Measurements from ENCODE around the gene TRAPPC2B. TPM values are rescaled to one million over a fixed set of nuclear protein-coding genes. Genes with fewer than 3 reads are reported as not detected.
A peak's percentile ranks its signal among the peaks of the same experiment; 100 is the strongest.

The TRAPPC2B gene
- total and polyA plus RNA-seq, 2 of the 13 experiments (the other 11 are each of a cell fraction or from before 2014, with no cell fraction given) = 13.3 to 17.7 TPM

GRCh38 chr19:57320180-57321084 is 42.9 kb upstream of the TRAPPC2B start, which contains the start of gene ZNF543 (continued):
- TF ChIP-seq BRCA1 (CRISPR knock-in tag; IDR thresholded peaks at IDR 0.05) (no peak), REL (CRISPR knock-in tag; conservative IDR thresholded peaks at IDR 0.05) (no peak), NR3C1 (CRISPR knock-in tag; IDR thresholded peaks at IDR 0.05) (no peak), FOXA3 (CRISPR knock-in tag; IDR thresholded peaks at IDR 0.05) (no peak), STAT6 (CRISPR knock-in tag; IDR thresholded peaks at IDR 0.05; ENCODE audit: borderline replicate concordance) (no peak; the same call in 1 of the 2 replicates), PHB2 (IDR thresholded peaks at IDR 0.05; ENCODE audit: partially characterized antibody) (no peak), ISX (CRISPR knock-in tag; conservative IDR thresholded peaks at IDR 0.05) (no peak), DNMT3B (CRISPR knock-in tag; conservative IDR thresholded peaks at IDR 0.05) (no peak), SNAI1 (CRISPR knock-in tag; IDR thresholded peaks at IDR 0.05; ENCODE audit: borderline replicate concordance) (no peak), ZNF367 (CRISPR knock-in tag; IDR thresholded peaks at IDR 0.05; ENCODE audit: borderline replicate concordance) (no peak), MXD4 (CRISPR knock-in tag; IDR thresholded peaks at IDR 0.05) (peak; percentile 60; the same call in 1 of the 2 replicates), ZFP41 (CRISPR knock-in tag; IDR thresholded peaks at IDR 0.05; ENCODE audit: borderline replicate concordance) (no peak), AHR (CRISPR knock-in tag; IDR thresholded peaks at IDR 0.05) (no peak), U2AF2 (IDR thresholded peaks at IDR 0.05; ENCODE audit: low read depth, low read length) (no peak), ZKSCAN8 (CRISPR knock-in tag; IDR thresholded peaks at IDR 0.05; ENCODE audit: borderline replicate concordance) (no peak), ZFP36L2 (CRISPR knock-in tag; IDR thresholded peaks at IDR 0.05) (no peak), ZNF772 (CRISPR knock-in tag; IDR thresholded peaks at IDR 0.05) (peak; percentile 81), IRF9 (CRISPR knock-in tag; IDR thresholded peaks at IDR 0.05; ENCODE audit: borderline replicate concordance) (no peak), ZFYVE20 (CRISPR knock-in tag; IDR thresholded peaks at IDR 0.05; ENCODE audit: borderline replicate concordance, low read depth) (no peak), SRSF9 (IDR thresholded peaks at IDR 0.05; ENCODE audit: borderline replicate concordance, insufficient read depth, low read depth, low read length, poor library complexity, severe bottlenecking) (no peak), HNF1A (IDR thresholded peaks at IDR 0.05; ENCODE audit: low read depth) (no peak), HNF1A (CRISPR knock-in tag; IDR thresholded peaks at IDR 0.05; ENCODE audit: borderline replicate concordance) (peak; percentile 48; the same call in 1 of the 2 replicates)
